Measurements from ENCODE around the gene GTPBP2. TPM values are rescaled to one million over a fixed set of nuclear protein-coding genes. Genes with fewer than 3 reads are reported as not detected.

Gene GTPBP2
- total and polyA plus RNA-seq, 2 of the 8 experiments (the other 6 are each of a cell fraction or from before 2014, with no cell fraction given) = 58.3 to 86.1 TPM

GRCh38 chr6:43575772-43576551, 53.1 kb downstream of the GTPBP2 start, which contains the start of the genes POLH and XPO5 (continued):
- TF ChIP-seq SIX5 (IDR thresholded peaks at IDR 0.05; ENCODE audit: low read depth, low read length) (no peak), KDM4A (IDR thresholded peaks at IDR 0.05; ENCODE audit: low read depth, low read length, severe bottlenecking) (peak; percentile 98), GABPA (IDR thresholded peaks at IDR 0.05; ENCODE audit: borderline replicate concordance, insufficient read depth, low read length) (no peak), EP300 (IDR thresholded peaks at IDR 0.05; ENCODE audit: borderline replicate concordance in 1 of 2, low read depth in 2 of 2, low read length in 2 of 2) (no peak), NRF1 (IDR thresholded peaks at IDR 0.05; ENCODE audit: low read depth, low read length) (peak; percentile 95), HDAC6 (IDR thresholded peaks at IDR 0.05; ENCODE audit: low read depth, low read length) (no peak), CTCF (IDR thresholded peaks at IDR 0.05; ENCODE audit: control extremely low read depth in 1 of 3, insufficient read depth in 1 of 3, low read depth in 1 of 3, low read length in 3 of 3) (no peak), SP2 (IDR thresholded peaks at IDR 0.05; ENCODE audit: low read length) (no peak), ATF3 (IDR thresholded peaks at IDR 0.05; ENCODE audit: insufficient read depth, low read depth, low read length) (no peak), CTBP2 (IDR thresholded peaks at IDR 0.05; ENCODE audit: borderline replicate concordance, insufficient read depth, insufficient read length, low read length) (peak; percentile 20), SRF (IDR thresholded peaks at IDR 0.05; ENCODE audit: low read depth, low read length) (no peak), BCL11A (IDR thresholded peaks at IDR 0.05; ENCODE audit: low read depth in 2 of 2, low read length in 2 of 2) (no peak), JUND (IDR thresholded peaks at IDR 0.05; ENCODE audit: low read length) (no peak), TAF7 (optimal IDR thresholded peaks at IDR 0.05; ENCODE audit: borderline replicate concordance, low read depth, low read length) (peak; percentile 19), ZNF274 (IDR thresholded peaks at IDR 0.05; ENCODE audit: borderline replicate concordance, extremely low read depth, low read length) (no peak), POLR2AphosphoS5 (IDR thresholded peaks at IDR 0.05; ENCODE audit: low read depth, low read length) (peak; percentile 50), POU5F1 (IDR thresholded peaks at IDR 0.05; ENCODE audit: low read depth, low read length) (no peak), JUN (IDR thresholded peaks at IDR 0.05; ENCODE audit: low read depth, low read length) (no peak)
